ENCODE results near the gene TAS1R1.

TAS1R1 gene

DNA sequence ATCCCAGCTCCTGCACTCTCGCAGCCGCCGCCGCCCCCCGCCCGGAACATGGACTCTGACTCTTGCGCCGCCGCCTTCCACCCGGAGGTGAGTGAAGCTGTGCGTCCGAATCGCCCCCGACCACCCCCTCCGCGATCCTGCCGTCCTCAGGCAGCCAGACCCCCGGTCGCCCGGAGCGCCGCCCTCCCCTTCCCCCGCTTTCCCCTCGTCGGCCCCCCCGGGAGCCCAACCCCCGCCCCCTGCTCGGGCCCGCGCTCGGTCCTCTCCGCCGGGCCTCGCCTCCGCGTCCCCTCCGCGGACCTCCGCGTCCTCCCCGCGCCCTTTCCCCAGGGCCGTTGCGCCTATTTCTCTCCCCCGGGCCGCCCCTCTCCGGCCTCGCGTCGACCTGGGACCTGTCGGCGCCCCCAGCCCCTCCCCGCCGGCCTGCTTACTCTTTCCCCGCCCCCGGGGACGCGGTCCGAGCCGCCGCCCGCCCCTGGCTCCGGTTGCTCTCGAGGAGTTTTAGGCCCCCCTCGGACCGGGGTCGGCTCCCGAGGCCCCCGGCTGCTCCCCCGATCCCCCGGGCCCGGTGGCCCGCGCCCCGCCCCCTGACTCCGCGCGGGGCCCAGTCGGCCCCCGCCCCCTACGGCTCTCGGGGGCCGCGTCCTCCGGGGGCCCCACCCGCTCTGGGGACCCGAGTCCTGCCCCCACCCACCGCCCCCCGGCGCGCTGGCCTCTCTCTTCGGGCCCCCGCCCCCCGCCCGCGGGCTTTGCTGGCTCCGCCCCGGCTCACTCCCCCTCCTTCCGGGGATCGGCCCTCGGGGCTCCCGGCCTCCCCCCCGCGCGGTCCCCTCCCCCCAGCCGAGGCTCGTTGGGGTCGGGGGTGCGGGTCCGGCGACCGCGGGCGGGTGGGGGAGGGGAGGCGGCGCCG lies 59.2 kb downstream of the TAS1R1 start:
- DNase-seq = peak; percentile 73

DNA sequence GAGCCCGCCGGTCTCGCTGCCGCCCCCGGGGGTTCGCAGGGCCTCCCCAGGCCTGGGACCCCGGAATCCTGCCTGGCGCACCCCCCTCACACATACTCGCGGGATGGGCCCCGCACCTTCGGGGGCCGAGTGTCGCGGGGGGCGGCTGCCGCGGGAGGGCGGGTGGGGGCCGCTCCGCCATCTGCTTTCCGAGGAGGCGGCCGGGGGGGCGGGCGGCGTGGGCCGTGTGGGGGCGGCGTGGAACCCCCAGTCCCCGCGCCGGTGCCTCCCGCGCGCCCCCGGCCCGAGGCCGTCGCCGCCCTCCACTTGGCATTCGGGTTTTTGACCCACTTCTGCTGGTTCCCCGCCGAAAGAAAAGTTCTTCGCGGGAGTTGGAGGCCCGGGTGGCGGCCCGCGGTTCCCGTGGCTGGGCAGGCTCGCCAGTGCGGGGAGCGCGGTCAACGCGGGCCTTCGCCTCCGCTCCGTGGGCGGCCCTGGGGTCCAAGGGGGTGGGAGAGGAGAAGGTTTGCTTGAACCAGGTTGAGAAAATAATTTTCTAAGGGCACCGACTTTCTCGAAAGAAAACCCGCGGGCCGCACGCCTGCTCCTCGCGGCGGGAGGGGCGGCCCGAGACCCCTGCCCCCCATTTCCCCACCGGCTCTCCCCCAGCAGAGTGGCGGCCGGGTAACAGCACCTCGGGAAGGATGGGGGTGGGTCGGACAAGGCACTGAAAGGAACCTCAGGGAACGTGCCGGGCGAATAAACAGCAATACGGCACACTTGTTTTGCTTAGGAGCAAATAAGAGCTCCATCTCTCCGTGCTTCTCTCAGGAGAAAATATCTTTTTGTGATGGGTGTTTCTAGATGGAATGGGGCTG lies 60.0 kb downstream of the TAS1R1 start:
- DNase-seq = no peak

DNA sequence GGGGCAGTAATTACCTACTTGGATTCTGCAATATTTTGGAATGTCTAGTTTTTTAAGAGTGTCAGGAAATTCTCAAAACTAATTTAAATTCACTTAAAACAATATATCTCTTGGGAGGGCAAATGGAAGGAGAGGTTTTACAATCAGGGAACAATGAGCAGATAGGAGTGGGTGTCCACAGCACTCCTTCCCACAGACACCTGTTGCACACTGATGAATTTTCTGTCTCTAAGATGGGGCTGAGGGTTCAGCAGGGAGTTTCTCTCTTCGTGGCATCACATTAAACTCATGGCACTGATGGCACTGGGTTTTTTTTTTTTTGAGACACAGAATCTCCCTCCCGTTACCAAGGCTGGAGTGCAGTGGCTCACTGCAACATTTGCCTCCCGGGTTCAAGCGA lies 63.9 kb downstream of the TAS1R1 start:
- no peak for DNase-seq

DNA sequence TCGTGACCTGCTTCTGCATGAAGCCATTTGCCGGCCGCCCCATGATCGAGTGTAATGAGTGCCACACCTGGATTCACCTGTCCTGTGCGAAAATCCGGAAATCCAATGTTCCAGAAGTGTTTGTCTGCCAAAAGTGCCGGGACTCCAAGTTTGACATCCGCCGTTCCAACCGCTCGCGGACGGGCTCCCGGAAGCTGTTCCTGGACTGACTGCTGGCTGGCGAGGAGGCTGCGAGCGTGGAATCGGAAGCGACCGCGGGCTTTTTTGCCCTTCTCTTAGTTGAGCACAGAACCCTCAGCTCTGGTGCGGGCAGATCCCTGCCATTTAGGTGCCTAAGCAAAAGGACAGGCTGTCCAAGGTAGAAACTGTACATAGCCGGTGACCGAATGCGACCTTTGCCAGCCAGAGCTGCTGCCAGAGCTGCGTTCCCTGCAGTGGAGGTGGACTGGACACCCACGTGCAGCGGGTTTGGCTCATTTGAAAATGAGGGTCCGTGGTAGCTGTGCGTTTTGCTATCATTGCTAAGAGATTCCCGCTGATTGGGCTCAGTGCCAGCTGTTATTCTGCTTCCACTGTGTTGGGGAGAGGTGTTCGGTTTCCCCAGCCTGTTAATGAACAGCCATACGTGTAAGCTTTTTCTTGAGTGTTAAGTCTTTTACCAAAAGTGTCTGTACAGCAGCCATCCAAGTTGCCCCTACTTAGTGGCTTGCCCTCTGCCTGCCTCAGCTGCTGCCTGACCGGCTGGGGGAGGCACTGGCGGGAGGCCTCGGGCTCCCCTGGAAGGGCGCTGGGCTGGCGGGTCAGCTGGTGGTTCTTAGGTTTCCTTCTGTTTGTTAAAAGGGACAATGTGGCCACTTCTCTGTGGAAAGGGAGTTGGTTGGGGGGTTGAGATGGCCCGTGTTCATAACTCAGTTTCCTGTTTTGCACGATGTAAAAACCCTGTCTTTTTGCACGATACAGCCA lies 66.6 kb downstream of the TAS1R1 start:
- DNase-seq = no peak

DNA sequence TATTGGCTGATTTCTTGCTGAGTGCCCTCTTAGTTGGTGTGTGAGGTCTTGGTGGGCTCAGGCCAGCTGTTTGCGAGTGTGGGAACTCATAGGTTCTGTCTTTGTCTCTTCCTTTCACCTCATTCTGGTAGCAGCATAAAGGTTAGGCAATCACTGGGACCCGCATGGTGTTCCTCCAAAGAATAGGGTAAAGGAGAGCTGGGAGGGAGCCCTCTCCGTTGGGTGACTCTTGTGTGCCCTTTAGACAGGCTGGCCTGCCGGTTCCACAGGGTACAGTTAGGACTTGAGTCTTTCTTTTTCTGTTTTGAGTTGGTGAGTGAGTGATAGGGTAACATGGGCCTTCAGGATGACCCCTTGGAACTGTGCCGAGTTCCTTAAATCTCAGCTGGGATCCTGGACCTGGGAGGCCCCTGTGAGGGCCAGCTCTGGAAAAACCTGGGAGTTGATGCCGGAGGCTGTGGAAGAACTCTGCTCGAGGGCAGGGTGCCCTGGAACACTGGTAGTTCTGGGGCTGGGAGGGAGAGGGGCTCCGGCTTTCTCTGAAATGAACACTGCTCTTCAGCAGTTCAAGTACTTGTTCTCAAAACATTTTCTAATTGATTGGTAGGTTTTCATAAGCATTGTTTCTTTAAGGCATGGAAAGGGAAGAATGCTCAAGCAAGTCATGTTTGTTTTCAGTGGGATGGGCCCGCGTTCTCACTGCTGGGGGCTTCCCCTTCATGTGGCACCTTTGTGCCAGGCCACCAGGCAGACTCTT lies 67.5 kb downstream of the TAS1R1 start:
- DNase-seq = no peak

DNA sequence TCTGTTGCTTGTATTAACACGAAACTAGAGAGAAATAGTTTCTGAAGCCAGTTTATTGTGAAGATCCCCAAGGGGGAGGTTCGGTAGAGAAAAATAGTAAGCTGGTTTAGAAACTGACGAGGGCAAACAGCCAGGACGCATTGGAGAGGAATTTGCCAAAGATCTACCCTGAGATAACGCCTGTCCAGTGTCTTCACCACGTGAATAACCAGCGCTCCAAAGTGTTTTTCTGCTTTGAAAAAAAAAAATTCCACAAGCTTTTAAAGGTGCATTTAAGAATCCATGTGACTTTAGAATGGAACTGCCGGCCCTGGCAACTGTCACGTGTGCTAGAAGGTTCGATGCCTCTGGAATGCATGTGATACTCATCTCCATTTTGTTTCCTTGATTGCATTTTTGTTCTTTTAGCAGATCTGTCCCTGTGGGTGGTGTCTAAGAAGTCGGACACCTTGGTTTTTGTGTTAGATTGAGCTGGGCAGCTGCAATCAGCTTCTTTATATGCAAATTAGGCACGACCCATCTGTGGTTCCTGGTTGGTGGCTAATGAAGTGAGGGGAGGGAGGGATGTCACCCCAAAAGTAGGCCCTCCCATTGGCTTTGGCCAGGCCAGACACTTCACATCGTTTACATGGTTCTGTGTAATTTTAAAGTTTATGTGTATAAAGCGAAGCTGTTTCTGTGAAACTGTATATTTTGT lies 68.3 kb downstream of the TAS1R1 start:
- DNase-seq = no peak

DNA sequence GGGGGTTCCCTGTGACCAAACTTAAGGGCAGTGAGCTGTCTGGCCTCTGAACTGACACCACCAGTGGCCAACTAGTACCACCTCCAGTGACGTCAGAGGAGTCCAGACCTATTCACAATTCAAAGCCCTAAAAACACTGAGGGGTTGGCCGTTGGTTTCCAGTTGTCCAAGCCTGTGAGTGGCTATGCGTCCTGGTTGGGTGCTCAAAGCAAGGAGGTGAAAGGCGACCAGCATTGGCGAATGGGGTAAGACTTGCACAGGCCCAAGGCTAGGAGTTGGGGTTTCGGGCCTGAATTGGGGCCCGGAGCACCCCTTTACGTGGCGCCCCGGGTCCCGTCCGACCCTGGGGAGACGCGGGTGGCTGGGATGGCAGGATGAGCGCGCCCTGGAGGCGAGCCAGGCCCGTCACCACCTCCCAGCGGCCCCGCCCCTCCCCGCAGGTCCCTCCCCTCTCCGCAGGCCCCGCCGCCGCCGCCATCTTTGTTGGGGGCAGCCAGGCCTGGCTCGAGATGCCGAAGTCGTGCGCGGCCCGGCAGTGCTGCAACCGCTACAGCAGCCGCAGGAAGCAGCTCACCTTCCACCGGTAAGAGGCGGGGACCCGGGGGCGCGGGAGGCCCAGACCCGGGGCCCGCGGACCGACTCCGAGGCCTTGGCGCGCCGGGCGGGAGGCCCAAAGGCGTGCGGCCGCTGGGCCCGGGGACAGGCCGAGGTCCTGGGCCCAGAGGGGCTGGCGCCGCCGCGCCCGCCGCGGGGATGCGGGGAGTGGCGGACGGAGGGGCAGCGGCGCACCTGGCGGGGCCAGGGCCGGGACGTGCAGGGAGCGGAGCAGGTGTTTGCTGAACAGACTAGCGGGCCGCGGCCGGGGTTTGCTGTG lies 69.8 kb downstream of the TAS1R1 start, which contains the start of gene THAP3:
TSS of gene THAP3 (plus strand) at position 159 of the 874 bp plus-strand sequence. CDS start at position 510, 351 bp downstream.
- peak; percentile 93 for DNase-seq

DNA sequence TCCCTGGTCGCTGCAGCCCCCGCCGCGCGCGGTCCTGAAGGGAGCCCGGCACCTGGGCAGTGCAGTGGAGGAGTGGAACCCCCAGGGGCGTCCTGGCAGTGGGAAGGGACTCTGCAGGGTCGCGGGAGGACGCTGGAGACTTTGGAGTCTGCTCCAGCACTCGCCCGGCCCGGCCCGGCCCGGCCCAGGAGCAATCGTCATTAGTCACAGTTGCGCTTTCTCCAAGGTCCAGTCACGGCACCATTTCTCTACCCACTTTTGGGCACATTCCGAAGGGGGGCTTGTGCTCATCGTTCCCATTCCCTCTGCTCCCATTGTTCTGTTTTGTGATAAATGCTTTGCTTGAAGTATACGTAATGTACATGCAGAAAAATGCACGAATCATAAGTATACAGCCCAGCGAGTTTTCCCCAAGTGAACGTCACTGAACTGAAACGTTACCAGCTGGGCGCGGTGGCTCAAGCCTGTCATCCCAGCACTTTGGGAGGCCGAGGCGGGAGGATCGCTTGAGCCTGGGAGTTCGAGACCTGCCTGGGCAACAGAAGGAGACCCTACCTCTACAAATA lies 70.6 kb downstream of the TAS1R1 start:
- peak; percentile 43 for DNase-seq

DNA sequence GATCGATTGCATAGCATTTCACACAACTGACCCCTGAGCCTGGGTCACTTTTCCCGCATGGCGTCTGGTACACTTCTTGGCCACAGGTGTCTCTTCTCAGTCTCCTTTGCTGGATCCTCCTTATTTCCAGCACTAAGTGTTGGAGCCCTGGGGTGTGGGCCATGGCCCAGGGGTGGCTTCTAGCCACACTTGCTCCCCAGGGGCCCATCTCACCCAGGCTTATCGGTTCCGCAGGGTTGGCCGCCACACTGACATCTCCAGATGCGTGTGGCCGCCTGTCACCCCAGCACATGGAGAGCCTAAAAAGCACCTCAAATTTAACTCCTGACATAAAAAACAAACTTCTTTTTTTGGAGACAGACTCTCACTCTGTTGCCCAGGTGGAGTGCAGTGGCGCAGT lies 71.9 kb downstream of the TAS1R1 start:
- no peak for DNase-seq

DNA sequence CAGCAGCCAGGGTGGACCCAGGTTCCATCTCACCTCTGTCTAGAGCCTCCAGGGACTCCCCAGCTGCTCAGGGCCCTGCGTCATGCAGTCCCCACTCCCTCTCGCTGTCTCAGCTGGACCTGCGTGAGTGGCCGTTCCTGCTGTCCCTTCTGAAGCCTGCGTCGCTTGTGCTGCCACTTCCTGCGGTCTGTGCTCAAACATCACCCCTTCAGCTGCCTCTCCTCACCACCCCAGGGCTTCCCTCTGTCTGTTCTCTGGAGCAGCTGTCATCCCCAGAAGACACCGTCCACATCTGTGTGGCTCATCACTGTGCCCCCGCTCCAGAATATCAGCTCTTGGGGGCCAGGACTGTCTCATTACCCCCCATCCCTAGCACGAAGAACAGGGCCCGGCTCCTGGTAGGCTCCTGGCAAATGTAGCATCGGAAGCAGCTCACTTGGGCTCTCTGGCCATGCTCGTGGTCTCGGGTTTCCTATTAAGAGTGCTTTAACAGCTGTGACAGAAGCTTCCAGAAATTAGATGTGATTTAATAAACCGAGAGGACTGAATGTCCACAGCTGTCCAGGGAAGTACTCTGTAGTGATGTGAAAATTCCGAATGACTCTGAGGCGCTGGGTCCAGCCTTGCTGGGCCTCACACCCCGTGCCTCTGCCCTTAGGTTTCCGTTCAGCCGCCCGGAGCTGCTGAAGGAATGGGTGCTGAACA lies 72.9 kb downstream of the TAS1R1 start:
- DNase-seq = no peak

DNA sequence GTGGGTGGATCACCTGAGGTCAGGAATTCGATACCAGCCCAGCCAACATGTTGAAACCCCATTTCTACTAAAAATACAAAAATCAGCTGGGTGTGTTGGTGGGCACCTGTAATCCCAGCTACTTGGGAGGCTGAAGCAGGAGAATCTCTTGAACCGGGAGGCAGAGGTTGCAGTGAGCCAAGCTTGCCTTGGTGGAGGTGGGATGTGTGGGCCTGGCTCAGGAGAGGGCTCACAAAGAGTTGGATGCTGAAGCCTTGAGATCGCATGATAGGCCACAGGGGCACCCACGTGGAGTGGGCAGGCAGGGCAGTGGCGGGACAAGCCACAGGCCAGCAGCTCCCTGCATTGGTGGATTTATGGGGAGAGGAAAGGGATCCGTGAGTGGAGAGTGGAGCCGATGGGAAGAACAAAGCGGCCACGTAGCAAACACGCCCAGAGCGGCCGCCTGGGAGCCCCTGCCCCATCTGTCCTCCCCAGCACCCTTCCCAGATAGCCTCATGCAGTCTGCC lies 73.9 kb downstream of the TAS1R1 start:
- DNase-seq = no peak
